COLO668 (cell line): ENCODE measurements around the gene GPX3.
A peak's percentile ranks its signal among the peaks of the same experiment; 100 is the strongest.

Experiments
- DNase-seq: peaks from one replicate; lab custom pipeline; 2025; ENCODE audit not compliant: unreplicated experiment; lab: John Stamatoyannopoulos, UW

GPX3 gene

GRCh38 chr5:151012862-151013261 is 7.5 kb upstream of the GPX3 start:
- DNase-seq = no peak

DNA sequence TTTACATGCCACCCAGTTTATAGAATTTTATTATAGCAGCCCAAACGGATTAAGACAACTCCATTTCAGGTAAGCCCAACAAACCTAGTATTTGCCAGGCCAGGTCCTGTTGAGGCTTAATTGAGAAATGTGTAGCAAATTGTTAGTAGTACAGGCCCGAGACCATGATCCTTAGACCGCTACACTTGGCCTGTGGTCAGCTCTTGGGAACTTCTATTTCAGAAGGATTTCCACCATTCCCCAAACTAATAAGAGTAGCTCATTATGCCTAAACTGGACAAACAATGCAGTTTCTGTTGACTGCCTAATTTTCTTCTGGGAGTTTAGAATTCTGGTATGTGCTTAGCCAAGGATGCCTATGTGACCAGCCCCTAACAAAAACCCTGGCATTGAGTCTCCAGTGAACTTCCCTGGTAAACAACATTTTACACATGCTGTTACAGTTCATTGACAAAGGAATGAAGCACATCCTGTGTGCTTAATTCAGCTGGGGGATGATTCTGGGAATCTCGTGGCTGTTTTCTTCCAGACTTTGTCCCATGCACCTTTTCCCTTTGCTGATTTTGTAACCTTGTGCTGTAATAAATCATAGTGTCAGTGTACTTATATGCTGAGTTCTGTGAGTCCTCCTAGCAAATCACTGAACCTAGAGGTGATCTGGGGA is 5.6 kb upstream of the GPX3 start:
- no peak for DNase-seq

- DNase-seq = no peak
Observed at GRCh38 chr5:151015974-151016587, 4.3 kb upstream of the GPX3 start.

DNA sequence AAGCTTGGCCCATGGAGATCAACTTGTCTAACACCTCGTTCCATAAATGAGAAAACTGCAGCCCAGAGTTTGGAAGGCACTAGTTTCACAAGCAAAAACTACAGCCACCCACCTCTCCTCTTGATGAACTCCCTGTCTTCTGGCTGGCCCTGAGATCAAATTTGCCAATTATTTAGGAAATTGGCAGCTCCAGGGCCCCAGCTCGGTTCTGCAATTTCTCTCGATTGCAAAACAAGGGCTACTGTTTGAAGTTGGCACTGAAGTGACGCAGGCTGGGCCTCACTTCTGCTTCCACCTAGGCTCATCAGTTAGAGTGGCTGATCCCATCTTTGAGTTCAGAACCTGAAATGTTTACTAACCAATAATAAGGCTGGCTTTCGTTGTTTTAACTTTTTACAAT is 3.7 kb upstream of the GPX3 start:
- no peak for DNase-seq

DNA sequence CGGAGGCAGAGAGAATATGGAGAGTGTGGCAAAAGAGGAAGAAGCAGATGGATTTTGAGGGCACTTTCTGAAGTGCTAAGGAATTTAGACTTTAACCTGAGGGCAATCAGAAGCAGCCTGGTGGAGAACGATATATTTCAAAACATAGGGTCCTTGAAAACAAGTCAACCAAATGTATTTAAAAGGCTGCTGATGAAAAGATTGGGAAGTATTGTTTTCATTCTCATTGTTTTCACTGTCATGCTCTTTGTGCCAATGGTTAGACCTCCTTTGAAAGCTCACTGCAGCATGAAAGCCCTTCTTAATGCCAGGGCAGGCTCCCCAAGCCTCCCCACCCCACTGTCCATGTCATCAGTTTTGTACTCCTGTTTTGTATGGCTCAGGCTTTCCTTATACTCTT is 2.5 kb upstream of the GPX3 start:
- DNase-seq = no peak

DNA sequence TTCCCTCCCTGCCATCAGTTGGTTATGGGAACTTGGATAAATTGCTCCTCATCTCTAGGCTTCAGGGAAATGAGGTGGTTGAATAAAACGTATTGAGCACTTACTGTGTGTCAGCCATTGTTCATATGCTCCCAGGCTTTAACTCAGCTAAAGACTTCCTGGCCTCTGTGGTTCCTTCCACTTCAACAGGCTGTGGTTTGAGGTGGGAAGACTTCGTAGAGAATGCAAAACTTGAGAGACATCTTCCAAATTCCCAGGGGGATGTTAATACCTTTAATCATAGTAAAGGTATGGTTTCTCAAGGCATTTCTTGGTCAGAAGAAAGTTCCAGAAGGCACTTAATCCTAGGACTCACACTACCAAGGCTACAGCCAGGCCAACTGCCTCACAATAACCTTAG is 1.5 kb upstream of the GPX3 start:
- DNase-seq = no peak

DNA sequence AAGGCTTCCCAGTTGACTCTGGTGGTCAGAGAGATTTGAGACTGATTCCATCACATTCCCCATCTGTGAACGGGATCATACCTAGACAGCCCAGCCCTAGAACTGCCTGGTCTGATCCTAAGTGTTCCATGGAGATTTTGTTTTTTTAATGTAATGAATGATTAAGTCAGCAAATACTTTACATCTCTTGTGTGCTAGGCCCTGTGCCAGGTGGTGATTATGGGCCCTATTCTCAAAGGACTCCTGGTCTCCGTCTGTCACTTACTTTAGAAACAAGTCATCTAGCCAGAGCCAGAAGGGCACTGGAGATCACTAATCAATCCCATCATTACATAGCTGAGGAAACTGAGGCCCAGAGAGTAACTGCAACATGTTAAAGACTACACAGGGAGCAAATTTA is 1.1 kb upstream of the GPX3 start:
- no peak for DNase-seq

GRCh38 chr5:151021746-151022145 is 1.4 kb downstream of the GPX3 start:
- DNase-seq = no peak

GRCh38 chr5:151022511-151023018 is 2.2 kb downstream of the GPX3 start:
- no peak for DNase-seq

- no peak for DNase-seq
Observed at GRCh38 chr5:151023047-151023615, 2.7 kb downstream of the GPX3 start.

DNA sequence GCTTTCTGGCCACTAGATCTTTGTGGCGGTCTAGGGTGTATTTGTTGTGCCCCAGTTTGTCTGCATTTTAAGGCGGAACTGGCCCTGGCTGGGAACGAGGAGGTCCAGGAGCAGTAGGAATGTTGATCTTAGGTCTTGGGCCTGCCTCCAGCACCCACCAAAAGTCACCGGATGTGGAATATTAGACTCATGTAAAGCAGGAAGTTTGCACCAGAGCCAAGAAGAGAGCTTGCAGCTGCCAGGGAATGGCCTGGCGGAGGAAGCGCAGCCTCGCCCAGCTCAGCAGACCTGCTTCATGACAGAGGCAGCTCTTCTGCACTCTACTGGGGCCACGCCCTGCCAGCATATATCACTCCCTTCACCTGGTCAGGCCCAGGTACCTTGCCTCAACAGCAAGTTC is 3.3 kb downstream of the GPX3 start:
- DNase-seq = peak; percentile 1

DNA sequence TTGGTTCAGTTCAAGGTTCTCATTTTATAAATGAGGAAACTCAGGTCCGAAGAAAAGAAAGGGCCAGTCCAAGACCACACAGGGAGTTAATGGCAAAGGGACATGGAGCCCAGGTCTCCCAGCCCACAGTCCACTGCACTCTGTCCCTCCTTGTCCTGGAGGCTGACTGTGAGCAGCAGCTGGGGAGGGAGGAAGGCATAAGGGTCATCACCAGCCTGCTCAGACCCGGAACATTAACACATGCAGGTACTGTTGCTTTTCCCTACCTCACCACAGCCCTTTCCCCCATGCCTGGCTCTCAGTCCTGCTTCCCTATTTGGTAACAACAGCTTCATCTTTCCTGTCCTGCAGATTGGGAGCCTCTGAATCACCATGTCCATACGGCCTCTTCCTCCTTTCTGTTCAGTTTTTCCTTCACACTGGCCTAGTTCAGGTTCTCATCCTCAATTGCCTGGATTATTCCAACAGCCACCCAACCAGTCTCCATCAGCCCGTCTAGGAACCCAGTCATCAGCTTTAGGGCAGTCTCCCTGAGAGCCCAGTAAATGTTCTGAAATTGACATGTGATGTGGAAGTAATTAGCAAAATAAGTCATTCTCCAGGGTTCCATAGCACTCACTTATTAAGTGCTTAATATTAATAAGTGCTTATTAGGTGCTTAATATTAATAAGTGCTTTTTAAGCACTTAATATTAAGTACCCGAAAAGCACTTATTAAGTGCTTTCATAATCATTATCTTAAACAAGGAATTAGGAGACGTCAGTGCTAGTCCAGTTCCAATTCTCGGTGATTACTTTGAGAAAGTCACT is 4.3 kb downstream of the GPX3 start:
- DNase-seq = no peak

- no peak for DNase-seq
Observed at GRCh38 chr5:151025250-151025606, 4.8 kb downstream of the GPX3 start.

- no peak for DNase-seq
Observed at GRCh38 chr5:151026088-151026487, 5.7 kb downstream of the GPX3 start.

DNA sequence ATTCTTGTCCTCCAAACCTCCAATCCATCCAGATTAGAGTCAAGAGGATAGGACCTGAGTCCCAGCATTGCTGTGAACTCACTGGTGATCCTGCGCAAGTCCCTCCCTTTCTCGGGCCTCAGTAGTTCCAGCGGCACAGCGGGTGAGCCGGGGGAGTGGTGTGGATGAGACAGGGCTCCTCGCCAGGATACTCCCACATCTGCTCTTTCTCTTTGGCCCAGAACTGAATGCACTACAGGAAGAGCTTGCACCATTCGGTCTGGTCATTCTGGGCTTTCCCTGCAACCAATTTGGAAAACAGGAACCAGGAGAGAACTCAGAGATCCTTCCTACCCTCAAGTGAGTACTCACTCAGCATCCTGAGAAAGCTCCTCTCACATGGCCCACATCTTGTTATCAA is 6.3 kb downstream of the GPX3 start:
- DNase-seq = no peak

GRCh38 chr5:151027961-151028479 is 7.6 kb downstream of the GPX3 start:
- DNase-seq = no peak

- no peak for DNase-seq
Observed at GRCh38 chr5:151028717-151029116, 8.3 kb downstream of the GPX3 start.

DNA sequence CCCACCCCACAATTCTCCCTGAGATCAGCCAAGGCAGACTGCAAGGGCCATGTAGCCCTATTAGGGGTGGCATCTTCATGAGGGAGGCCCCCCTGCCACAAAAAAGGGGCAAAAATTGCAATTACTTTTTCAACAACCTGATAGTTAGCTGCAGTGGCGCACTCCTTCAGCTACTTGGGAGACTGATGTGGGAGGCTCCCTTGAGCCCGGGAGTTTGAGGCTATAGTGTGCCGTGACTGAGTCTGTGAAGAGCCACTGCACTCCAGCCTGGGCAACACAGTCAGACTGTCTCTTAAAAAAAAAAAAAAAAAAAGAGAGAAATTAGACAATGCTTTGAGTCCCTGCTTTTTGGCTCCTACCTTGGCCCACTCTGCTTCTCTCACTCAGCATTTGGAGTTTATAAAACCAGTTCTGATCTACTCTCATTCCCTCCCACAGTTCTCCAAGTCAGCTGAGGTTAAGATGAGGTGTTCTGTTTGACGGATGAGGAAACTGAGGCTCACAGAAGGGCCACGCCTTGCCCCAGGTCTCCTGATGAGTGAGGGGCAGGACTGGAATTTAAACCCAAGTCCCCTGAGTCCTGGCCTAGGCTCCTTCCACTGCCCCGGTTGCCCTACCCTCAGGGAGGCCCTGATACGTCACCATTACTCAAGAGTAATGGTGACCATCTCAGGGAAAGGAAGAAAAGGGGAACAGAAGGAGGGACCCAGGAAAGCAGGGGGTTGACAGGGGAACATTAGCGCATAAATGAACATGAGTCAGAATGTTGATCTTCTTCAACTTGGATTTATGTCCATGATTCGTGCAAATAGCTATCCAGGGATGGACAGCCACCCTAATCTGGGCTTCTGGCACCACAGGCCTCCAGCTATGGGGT is 9.0 kb downstream of the GPX3 start:
- no peak for DNase-seq

- DNase-seq = no peak
Observed at GRCh38 chr5:151030056-151030336, 9.6 kb downstream of the GPX3 start.

GRCh38 chr5:151030379-151030778 is 10.0 kb downstream of the GPX3 start:
- DNase-seq = no peak

GRCh38 chr5:151031554-151031953 is 11.2 kb downstream of the GPX3 start:
- no peak for DNase-seq
